ENCODE data around the gene PLEKHG1.
A peak's percentile ranks its signal among the peaks of the same experiment; 100 is the strongest.

The PLEKHG1 gene

GRCh38 chr6:150620244-150620643 lies 20.6 kb downstream of the PLEKHG1 start:
- DNase-seq (ENCODE audit: low read depth): no peak

GRCh38 chr6:150620763-150621162 lies 21.1 kb downstream of the PLEKHG1 start:
- no peak for DNase-seq (ENCODE audit: low read depth)

GRCh38 chr6:150622476-150622875 lies 22.8 kb downstream of the PLEKHG1 start:
- no peak for DNase-seq (ENCODE audit: low read depth)

GRCh38 chr6:150622941-150623874 lies 23.5 kb downstream of the PLEKHG1 start:
- no peak for DNase-seq (ENCODE audit: low read depth)

DNA sequence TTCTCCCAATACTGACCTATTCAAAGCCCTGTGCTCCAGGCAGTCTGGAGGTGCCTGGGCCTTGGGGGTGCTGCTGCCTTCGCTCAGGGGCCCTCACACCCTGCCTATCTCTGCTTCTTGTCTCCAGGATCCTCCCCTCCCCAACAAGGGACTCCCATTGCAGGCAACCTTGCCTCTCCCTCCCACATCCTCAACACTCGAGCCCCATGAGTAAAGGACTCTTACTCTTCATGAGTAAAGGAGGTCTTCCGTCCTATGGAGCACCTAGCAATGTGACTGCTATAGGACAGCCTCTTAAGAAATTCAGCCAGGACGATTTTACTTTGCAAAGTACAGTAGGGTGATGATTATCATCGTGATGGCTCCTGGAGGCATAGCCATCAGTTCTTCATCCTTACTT lies 24.5 kb downstream of the PLEKHG1 start:
- DNase-seq (ENCODE audit: low read depth): no peak

GRCh38 chr6:150625927-150626326 lies 26.2 kb downstream of the PLEKHG1 start:
- no peak for DNase-seq (ENCODE audit: low read depth)

- no peak for DNase-seq (ENCODE audit: low read depth)
Observed at GRCh38 chr6:150627154-150627553, 27.5 kb downstream of the PLEKHG1 start.

DNA sequence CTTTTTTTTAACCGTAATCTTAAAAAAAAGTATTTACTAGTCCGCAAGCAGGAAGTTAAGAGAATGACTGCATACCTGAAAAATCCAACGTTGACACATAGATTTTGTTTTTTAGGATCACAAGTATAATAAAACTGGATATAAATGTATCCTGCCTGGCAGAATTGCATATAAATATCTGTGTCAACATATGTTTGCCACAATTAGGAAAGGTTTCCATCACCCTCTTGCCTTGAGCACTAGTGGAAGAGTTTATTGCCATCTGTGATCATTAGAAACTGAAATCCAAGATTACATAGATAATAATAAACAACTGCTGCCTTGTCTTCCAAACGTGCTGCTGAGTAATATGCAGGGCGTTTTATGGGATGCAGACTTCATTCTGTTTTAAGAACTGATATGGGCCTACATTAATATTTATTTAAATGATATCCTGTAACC lies 27.9 kb downstream of the PLEKHG1 start:
- DNase-seq (ENCODE audit: low read depth): no peak

DNA sequence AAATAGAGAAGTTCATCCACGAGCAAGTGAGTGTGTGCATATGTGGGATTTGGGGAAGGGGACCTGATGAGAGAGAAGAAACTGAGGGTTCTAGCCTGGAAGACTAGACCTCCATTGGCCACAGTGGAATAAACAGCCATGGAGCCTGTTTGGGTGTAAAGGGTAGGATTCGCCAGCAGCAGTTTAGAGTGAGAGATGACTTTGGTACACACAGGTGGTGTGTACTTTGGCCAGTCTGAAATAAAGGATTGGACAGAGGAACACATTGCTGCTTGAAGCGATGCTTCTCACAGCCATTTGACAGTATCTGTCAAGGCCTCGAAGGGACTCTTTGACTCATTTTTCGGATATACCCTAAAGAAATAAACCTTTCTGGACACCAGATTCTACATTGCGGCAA lies 29.2 kb downstream of the PLEKHG1 start:
- DNase-seq (ENCODE audit: low read depth): no peak

- peak; percentile 2 for DNase-seq (ENCODE audit: low read depth)
Observed at GRCh38 chr6:150631283-150631983, 31.7 kb downstream of the PLEKHG1 start.

- DNase-seq (ENCODE audit: low read depth): no peak
Observed at GRCh38 chr6:150631984-150632642, 32.4 kb downstream of the PLEKHG1 start.

- DNase-seq (ENCODE audit: low read depth): no peak
Observed at GRCh38 chr6:150632785-150633485, 33.2 kb downstream of the PLEKHG1 start.

DNA sequence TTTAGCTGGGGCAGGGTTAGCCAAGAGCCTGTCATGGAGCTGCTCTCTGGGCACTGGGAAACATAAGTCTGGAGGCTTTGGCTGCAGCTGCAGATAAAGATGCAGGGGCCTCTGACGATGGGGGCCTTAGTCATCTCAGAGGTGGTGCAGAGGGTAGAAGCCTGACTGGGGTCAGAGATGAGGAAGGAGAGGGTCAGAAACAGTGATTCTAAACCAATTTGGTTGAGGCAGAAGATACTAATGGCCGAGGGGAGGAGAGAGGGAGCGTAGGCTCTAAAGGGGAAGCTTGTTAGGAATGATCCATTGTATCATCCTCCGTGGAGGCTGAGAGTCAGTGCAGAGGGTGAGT lies 33.8 kb downstream of the PLEKHG1 start:
- DNase-seq (ENCODE audit: low read depth): no peak

GRCh38 chr6:150634176-150634963 lies 34.7 kb downstream of the PLEKHG1 start:
- no peak for DNase-seq (ENCODE audit: low read depth)

- DNase-seq (ENCODE audit: low read depth): no peak
Observed at GRCh38 chr6:150634964-150635292, 35.2 kb downstream of the PLEKHG1 start.

GRCh38 chr6:150635906-150636514 lies 36.3 kb downstream of the PLEKHG1 start:
- DNase-seq (ENCODE audit: low read depth): no peak

DNA sequence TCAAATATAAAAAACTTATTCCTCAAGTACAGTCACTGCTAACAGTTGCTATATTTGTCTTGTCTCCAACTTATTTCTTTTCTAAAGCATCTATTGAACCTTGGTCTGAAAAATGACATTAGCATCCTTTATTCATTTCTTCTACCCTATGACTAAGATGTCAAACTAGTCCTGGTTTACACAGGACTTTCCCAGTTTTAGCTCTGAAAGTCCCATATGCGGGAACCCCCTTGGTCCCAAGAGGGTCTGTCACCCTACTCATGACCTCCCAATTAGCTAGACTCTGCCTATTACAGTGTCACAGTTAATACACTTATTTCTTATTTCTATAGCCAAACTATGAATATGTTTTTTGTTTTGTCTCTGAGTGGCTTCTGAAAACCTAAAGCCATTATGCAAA lies 37.1 kb downstream of the PLEKHG1 start:
- no peak for DNase-seq (ENCODE audit: low read depth)

DNA sequence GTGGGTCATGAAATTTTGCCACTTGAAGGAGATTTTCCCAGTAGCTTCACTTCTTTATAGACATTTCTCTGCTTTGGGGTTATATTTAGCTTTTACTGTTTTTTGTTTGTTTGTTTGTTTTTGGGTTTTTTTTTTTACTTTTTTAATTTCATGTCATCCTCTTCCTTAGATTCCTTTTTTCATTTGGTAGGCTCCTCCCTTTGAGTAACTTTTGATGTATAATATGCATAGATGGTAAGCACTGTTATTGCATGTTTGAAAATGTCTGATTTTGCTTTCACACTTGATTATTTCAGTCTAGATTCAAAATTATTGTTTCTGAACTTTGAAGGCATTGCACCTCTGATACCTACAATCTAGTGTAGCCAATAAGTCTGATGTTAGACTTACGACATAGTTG lies 37.6 kb downstream of the PLEKHG1 start:
- no peak for DNase-seq (ENCODE audit: low read depth)

GRCh38 chr6:150638267-150638666 lies 38.6 kb downstream of the PLEKHG1 start:
- DNase-seq (ENCODE audit: low read depth): no peak

GRCh38 chr6:150638765-150639164 lies 39.1 kb downstream of the PLEKHG1 start:
- no peak for DNase-seq (ENCODE audit: low read depth)

- no peak for DNase-seq (ENCODE audit: low read depth)
Observed at GRCh38 chr6:150639823-150640331, 40.2 kb downstream of the PLEKHG1 start.
